Measurements from ENCODE around the gene ATP6V0A4.

DNA sequence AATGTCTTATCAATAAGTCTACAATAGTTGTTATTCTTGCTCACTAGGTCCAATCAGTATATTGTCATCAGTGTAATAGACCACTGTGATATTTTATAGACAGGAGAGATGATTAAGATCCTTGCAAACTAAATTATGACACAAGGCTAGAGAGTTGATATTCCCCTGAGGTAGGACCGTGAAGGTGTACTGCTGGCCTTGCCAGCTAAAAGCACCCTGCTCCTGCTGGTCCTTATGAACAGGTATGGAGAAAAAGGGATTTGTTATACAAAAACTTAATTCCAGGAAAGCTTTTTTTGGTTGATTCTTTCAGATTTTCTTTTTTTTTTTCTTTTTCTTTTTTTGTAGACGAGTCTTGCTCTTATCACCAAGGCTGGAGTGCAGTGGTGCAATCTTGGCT is 17.0 kb downstream of the ATP6V0A4 start:
- TF ChIP-seq POLR2AphosphoS5 (IDR thresholded peaks at IDR 0.05), result no peak
- TF ChIP-seq, protein P1, sequence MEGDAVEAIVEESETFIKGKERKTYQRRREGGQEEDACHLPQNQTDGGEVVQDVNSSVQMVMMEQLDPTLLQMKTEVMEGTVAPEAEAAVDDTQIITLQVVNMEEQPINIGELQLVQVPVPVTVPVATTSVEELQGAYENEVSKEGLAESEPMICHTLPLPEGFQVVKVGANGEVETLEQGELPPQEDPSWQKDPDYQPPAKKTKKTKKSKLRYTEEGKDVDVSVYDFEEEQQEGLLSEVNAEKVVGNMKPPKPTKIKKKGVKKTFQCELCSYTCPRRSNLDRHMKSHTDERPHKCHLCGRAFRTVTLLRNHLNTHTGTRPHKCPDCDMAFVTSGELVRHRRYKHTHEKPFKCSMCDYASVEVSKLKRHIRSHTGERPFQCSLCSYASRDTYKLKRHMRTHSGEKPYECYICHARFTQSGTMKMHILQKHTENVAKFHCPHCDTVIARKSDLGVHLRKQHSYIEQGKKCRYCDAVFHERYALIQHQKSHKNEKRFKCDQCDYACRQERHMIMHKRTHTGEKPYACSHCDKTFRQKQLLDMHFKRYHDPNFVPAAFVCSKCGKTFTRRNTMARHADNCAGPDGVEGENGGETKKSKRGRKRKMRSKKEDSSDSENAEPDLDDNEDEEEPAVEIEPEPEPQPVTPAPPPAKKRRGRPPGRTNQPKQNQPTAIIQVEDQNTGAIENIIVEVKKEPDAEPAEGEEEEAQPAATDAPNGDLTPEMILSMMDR (IDR thresholded peaks at IDR 0.05), result no peak
- TF ChIP-seq POLR2A (IDR thresholded peaks at IDR 0.05), result no peak
